ENCODE results near the gene TMEM184A.
"Not testable (repeated sequence)": the region's sequence is repeated elsewhere in the genome, so short reads cannot be mapped to it uniquely, and the experiment has no call there.

The TMEM184A gene

GRCh38 chr7:1536743-1537534 is 19.1 kb downstream of the TMEM184A start:
- no peak for DNase-seq

GRCh38 chr7:1536455-1536742 is 19.6 kb downstream of the TMEM184A start:
- DNase-seq, result no peak

- no peak for DNase-seq
Observed at GRCh38 chr7:1535701-1536454, 20.1 kb downstream of the TMEM184A start.

- DNase-seq, result no peak
Observed at GRCh38 chr7:1535100-1535458, 20.9 kb downstream of the TMEM184A start.

- no peak for DNase-seq
Observed at GRCh38 chr7:1534330-1535099, 21.5 kb downstream of the TMEM184A start.

GRCh38 chr7:1533547-1534329 is 22.3 kb downstream of the TMEM184A start:
- no peak for DNase-seq

- DNase-seq, result no peak
Observed at GRCh38 chr7:1533255-1533546, 22.8 kb downstream of the TMEM184A start.

GRCh38 chr7:1532456-1533254 is 23.4 kb downstream of the TMEM184A start:
- no peak for DNase-seq

GRCh38 chr7:1531979-1532455 is 24.0 kb downstream of the TMEM184A start:
- no peak for DNase-seq

GRCh38 chr7:1531263-1531978 is 24.6 kb downstream of the TMEM184A start:
- DNase-seq, result peak; percentile 2

GRCh38 chr7:1530946-1531262 is 25.1 kb downstream of the TMEM184A start:
- DNase-seq, result no peak

- DNase-seq, result no peak
Observed at GRCh38 chr7:1529383-1530116, 26.5 kb downstream of the TMEM184A start.

GRCh38 chr7:1526271-1526754 is 29.7 kb downstream of the TMEM184A start:
- DNase-seq, result peak; percentile 32

- DNase-seq, result no peak
Observed at GRCh38 chr7:1525409-1525808, 30.6 kb downstream of the TMEM184A start.

- DNase-seq, result no peak
Observed at GRCh38 chr7:1523844-1524243, 32.2 kb downstream of the TMEM184A start.

- DNase-seq, result no peak
Observed at GRCh38 chr7:1523208-1523607, 32.8 kb downstream of the TMEM184A start.

- no peak for DNase-seq
Observed at GRCh38 chr7:1521456-1521855, 34.5 kb downstream of the TMEM184A start.

- no peak for DNase-seq
Observed at GRCh38 chr7:1520539-1521234, 35.3 kb downstream of the TMEM184A start.

GRCh38 chr7:1519322-1519922 is 36.6 kb downstream of the TMEM184A start:
- not testable (repeated sequence) for DNase-seq

Measured in OCI-M1 (cell line).